HEK293 (cell line): Measurements from ENCODE around the gene RYR2.
A peak's percentile ranks its signal among the peaks of the same experiment; 100 is the strongest.

Experiments
- GLIS1 ChIP-seq: fragments of 450-650 bp; formaldehyde crosslinking; IDR thresholded peaks from 2 replicates; pipeline ENCODE4 v1.5.1; 2016; ENCODE audit warnings: missing biosample characterization, missing genetic modification characterization
- INSM2 ChIP-seq: fragments of 450-650 bp; formaldehyde crosslinking; IDR thresholded peaks from 2 replicates; pipeline ENCODE4 v1.5.1; 2016; ENCODE audit warnings: missing biosample characterization, missing genetic modification characterization
- MZF1 ChIP-seq: fragments of 450-650 bp; formaldehyde crosslinking; IDR thresholded peaks from 2 replicates; pipeline ENCODE4 v1.5.1; 2017; ENCODE audit warnings: missing biosample characterization, missing genetic modification characterization, borderline replicate concordance
- OSR2 ChIP-seq: fragments of 450-650 bp; formaldehyde crosslinking; IDR thresholded peaks from 2 replicates; pipeline ENCODE4 v1.5.1; 2016; ENCODE audit warnings: missing biosample characterization, missing genetic modification characterization
- REPIN1 ChIP-seq: fragments of 450-650 bp; formaldehyde crosslinking; IDR thresholded peaks from 2 replicates; pipeline ENCODE4 v1.5.1; 2017; ENCODE audit warnings: missing biosample characterization, missing genetic modification characterization, low read depth
- SP7 ChIP-seq: fragments of 450-650 bp; formaldehyde crosslinking; IDR thresholded peaks from 2 replicates; pipeline ENCODE4 v1.5.1; 2016; ENCODE audit warnings: missing biosample characterization, missing genetic modification characterization
- WT1 ChIP-seq: fragments of 450-650 bp; formaldehyde crosslinking; IDR thresholded peaks from 2 replicates; pipeline ENCODE4 v1.5.1; 2016; ENCODE audit warnings: missing biosample characterization, missing genetic modification characterization
- ZBTB48 ChIP-seq: fragments of 450-650 bp; formaldehyde crosslinking; IDR thresholded peaks from 2 replicates; pipeline ENCODE4 v1.5.1; 2016; ENCODE audit warnings: missing biosample characterization, missing genetic modification characterization
- ZNF138 ChIP-seq: fragments of 450-650 bp; formaldehyde crosslinking; IDR thresholded peaks from 2 replicates; pipeline ENCODE4 v1.5.1; 2016; ENCODE audit warnings: missing biosample characterization, missing genetic modification characterization, borderline replicate concordance
- ZNF140 ChIP-seq: fragments of 450-650 bp; formaldehyde crosslinking; IDR thresholded peaks from 2 replicates; pipeline ENCODE4 v1.5.1; 2016; ENCODE audit warnings: missing biosample characterization, missing genetic modification characterization
- ZNF202 ChIP-seq: fragments of 450-650 bp; formaldehyde crosslinking; IDR thresholded peaks from 2 replicates; pipeline ENCODE4 v1.5.1; 2016; ENCODE audit warnings: missing biosample characterization, missing genetic modification characterization, borderline replicate concordance
- ZNF223 ChIP-seq: fragments of 450-650 bp; formaldehyde crosslinking; IDR thresholded peaks from 2 replicates; pipeline ENCODE4 v1.5.1; 2016; ENCODE audit warnings: missing biosample characterization, missing genetic modification characterization
- ZNF354C ChIP-seq: fragments of 450-650 bp; formaldehyde crosslinking; IDR thresholded peaks from 2 replicates; pipeline ENCODE4 v1.5.1; 2016; ENCODE audit warnings: missing biosample characterization, missing genetic modification characterization, low read depth, borderline replicate concordance
- ZNF394 ChIP-seq: fragments of 450-650 bp; formaldehyde crosslinking; IDR thresholded peaks from 2 replicates; pipeline ENCODE4 v1.5.1; 2016; ENCODE audit warnings: missing biosample characterization, missing genetic modification characterization, mild to moderate bottlenecking, moderate library complexity, borderline replicate concordance
- ZNF404 ChIP-seq: fragments of 450-650 bp; formaldehyde crosslinking; IDR thresholded peaks from 2 replicates; pipeline ENCODE4 v1.5.1; 2017; ENCODE audit warnings: missing biosample characterization, missing genetic modification characterization
- ZNF423 ChIP-seq: fragments of 450-650 bp; formaldehyde crosslinking; IDR thresholded peaks from 2 replicates; pipeline ENCODE4 v1.5.1; 2016; ENCODE audit warnings: missing biosample characterization, missing genetic modification characterization
- ZNF433 ChIP-seq: fragments of 450-650 bp; formaldehyde crosslinking; IDR thresholded peaks from 2 replicates; pipeline ENCODE4 v1.5.1; 2016; ENCODE audit warnings: missing biosample characterization, missing genetic modification characterization, low read depth
- ZNF529 ChIP-seq: fragments of 450-650 bp; formaldehyde crosslinking; IDR thresholded peaks from 2 replicates; pipeline ENCODE4 v1.5.1; 2017; ENCODE audit warnings: missing genetic modification characterization, missing biosample characterization; ENCODE audit not compliant: insufficient replicate concordance
- ZNF530 ChIP-seq: fragments of 450-650 bp; formaldehyde crosslinking; IDR thresholded peaks from 2 replicates; pipeline ENCODE4 v1.5.1; 2016; ENCODE audit warnings: low read depth, missing biosample characterization, missing genetic modification characterization
- ZNF549 ChIP-seq: fragments of 450-650 bp; IDR thresholded peaks from 2 replicates; pipeline ENCODE4 v1.5.1; 2018; ENCODE audit warnings: missing biosample characterization, missing genetic modification characterization, mild to moderate bottlenecking, inconsistent platforms, moderate library complexity
- ZNF610 ChIP-seq: fragments of 450-650 bp; formaldehyde crosslinking; IDR thresholded peaks from 2 replicates; pipeline ENCODE4 v1.5.1; 2016; ENCODE audit warnings: missing biosample characterization, missing genetic modification characterization, borderline replicate concordance
- ZNF639 ChIP-seq: fragments of 450-650 bp; formaldehyde crosslinking; IDR thresholded peaks from 2 replicates; pipeline ENCODE4 v1.5.1; 2016; ENCODE audit warnings: missing biosample characterization, missing genetic modification characterization
- ZNF701 ChIP-seq: fragments of 450-650 bp; formaldehyde crosslinking; IDR thresholded peaks from 2 replicates; pipeline ENCODE4 v1.5.1; 2016; ENCODE audit warnings: missing biosample characterization, missing genetic modification characterization
- ZNF707 ChIP-seq: fragments of 450-650 bp; formaldehyde crosslinking; IDR thresholded peaks from 2 replicates; pipeline ENCODE4 v1.5.1; 2016; ENCODE audit warnings: missing biosample characterization, missing genetic modification characterization
- ZNF843 ChIP-seq: fragments of 450-650 bp; formaldehyde crosslinking; IDR thresholded peaks from 2 replicates; pipeline ENCODE4 v1.5.1; 2016; ENCODE audit warnings: missing biosample characterization, missing genetic modification characterization
- ZSCAN18 ChIP-seq: fragments of 450-650 bp; formaldehyde crosslinking; IDR thresholded peaks from 2 replicates; pipeline ENCODE4 v1.5.1; 2016; ENCODE audit warnings: missing biosample characterization, missing genetic modification characterization
- ZSCAN30 ChIP-seq: fragments of 450-650 bp; IDR thresholded peaks from 2 replicates; pipeline ENCODE4 v1.5.1; 2018; ENCODE audit warnings: missing biosample characterization, mild to moderate bottlenecking, missing genetic modification characterization, moderate library complexity
- ZSCAN4 ChIP-seq: fragments of 450-650 bp; formaldehyde crosslinking; IDR thresholded peaks from 2 replicates; pipeline ENCODE4 v1.5.1; 2017; ENCODE audit warnings: missing biosample characterization, missing genetic modification characterization
- TF ChIP-seq, protein P1 (sequence below): fragments of 450-650 bp; formaldehyde crosslinking; IDR thresholded peaks from 2 replicates; pipeline ENCODE4 v1.5.1; 2016; ENCODE audit warnings: missing biosample characterization, missing genetic modification characterization
- TF ChIP-seq, protein P2 (sequence below): fragments of 450-650 bp; formaldehyde crosslinking; IDR thresholded peaks from 2 replicates; pipeline ENCODE4 v1.5.1; 2016; ENCODE audit warnings: missing biosample characterization, missing genetic modification characterization

Gene RYR2

DNA sequence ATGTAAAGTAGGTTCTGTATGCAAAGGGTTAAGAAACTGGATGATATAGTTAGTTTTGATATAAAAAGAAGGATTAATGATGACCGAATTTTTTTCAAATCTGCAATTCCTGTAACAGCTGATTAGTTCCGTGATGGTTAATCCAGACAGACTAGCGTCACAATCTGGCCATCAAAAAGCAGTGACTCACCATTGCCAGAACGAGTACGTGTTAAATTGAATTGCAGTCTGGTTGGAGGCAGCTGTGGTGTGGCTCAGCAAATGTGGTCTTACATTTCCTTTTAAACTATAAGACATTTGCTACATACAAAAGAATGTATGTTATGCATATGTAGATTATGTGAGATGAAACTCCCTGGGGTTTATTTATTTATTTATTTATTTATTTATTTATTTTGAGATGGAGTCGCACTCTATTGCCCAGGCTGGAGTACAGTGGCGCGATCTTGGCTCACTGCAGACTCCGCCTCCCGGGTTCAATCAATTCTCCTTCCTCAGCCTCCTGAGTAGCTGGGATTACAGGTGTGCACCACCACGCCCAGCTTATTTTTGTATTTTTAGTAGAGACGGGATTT is 139.8 kb downstream of the RYR2 start (continued):
- TF ChIP-seq INSM2 (tag by site-specific recombination): no peak
- TF ChIP-seq ZNF610 (tag by site-specific recombination): 0 out of 2 replicates have a peak, but pooled peaks have one; percentile 42
- no peak for TF ChIP-seq WT1
- TF ChIP-seq, protein P1, sequence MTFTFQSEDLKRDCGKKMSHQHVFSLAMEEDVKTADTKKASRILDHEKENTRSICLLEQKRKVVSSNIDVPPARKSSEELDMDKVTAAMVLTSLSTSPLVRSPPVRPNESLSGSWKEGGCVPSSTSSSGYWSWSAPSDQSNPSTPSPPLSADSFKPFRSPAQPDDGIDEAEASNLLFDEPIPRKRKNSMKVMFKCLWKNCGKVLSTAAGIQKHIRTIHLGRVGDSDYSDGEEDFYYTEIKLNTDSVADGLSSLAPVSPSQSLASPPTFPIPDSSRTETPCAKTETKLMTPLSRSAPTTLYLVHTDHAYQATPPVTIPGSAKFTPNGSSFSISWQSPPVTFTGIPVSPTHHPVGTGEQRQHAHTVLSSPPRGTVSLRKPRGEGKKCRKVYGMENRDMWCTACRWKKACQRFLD (tag by site-specific recombination): 0 out of 2 replicates have a peak, but pooled peaks have one; percentile 10
- no peak for TF ChIP-seq SP7 (tag by site-specific recombination)
- no peak for TF ChIP-seq ZSCAN18 (tag by site-specific recombination)
- no peak for TF ChIP-seq ZNF530
- no peak for TF ChIP-seq ZSCAN4 (tag by site-specific recombination)
- no peak for TF ChIP-seq ZBTB48 (tag by site-specific recombination)
- no peak for TF ChIP-seq REPIN1 (tag by site-specific recombination)
- no peak for TF ChIP-seq ZNF639
- no peak for TF ChIP-seq ZNF701
- no peak for TF ChIP-seq ZNF707 (tag by site-specific recombination)
- TF ChIP-seq ZSCAN30 (tag by site-specific recombination): no peak
- TF ChIP-seq GLIS1: no peak
- TF ChIP-seq, protein P2, sequence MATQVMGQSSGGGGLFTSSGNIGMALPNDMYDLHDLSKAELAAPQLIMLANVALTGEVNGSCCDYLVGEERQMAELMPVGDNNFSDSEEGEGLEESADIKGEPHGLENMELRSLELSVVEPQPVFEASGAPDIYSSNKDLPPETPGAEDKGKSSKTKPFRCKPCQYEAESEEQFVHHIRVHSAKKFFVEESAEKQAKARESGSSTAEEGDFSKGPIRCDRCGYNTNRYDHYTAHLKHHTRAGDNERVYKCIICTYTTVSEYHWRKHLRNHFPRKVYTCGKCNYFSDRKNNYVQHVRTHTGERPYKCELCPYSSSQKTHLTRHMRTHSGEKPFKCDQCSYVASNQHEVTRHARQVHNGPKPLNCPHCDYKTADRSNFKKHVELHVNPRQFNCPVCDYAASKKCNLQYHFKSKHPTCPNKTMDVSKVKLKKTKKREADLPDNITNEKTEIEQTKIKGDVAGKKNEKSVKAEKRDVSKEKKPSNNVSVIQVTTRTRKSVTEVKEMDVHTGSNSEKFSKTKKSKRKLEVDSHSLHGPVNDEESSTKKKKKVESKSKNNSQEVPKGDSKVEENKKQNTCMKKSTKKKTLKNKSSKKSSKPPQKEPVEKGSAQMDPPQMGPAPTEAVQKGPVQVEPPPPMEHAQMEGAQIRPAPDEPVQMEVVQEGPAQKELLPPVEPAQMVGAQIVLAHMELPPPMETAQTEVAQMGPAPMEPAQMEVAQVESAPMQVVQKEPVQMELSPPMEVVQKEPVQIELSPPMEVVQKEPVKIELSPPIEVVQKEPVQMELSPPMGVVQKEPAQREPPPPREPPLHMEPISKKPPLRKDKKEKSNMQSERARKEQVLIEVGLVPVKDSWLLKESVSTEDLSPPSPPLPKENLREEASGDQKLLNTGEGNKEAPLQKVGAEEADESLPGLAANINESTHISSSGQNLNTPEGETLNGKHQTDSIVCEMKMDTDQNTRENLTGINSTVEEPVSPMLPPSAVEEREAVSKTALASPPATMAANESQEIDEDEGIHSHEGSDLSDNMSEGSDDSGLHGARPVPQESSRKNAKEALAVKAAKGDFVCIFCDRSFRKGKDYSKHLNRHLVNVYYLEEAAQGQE (tag by site-specific recombination): peak; percentile 63
- TF ChIP-seq ZNF202 (tag by site-specific recombination): peak; percentile 83; the same call in 1 of the 2 replicates
- TF ChIP-seq ZNF223 (tag by site-specific recombination): 0 out of 2 replicates have a peak, but pooled peaks have one; percentile 55
- TF ChIP-seq ZNF354C (tag by site-specific recombination): peak; percentile 80; the same call in 1 of the 2 replicates
- TF ChIP-seq OSR2: no peak
- TF ChIP-seq ZNF433 (tag by site-specific recombination): peak; percentile 70; the same call in 1 of the 2 replicates
- TF ChIP-seq ZNF423: no peak
- TF ChIP-seq ZNF529 (tag by site-specific recombination): peak; percentile 45
- peak; percentile 87; the same call in 1 of the 2 replicates for TF ChIP-seq ZNF138 (tag by site-specific recombination)
- peak; percentile 93 for TF ChIP-seq ZNF394 (tag by site-specific recombination)
- TF ChIP-seq ZNF549 (tag by site-specific recombination): no peak
- TF ChIP-seq ZNF140 (tag by site-specific recombination): peak; percentile 94
- no peak; the same call in 1 of the 2 replicates for TF ChIP-seq MZF1 (tag by site-specific recombination)
- TF ChIP-seq ZNF404 (tag by site-specific recombination): 0 out of 2 replicates have a peak, but pooled peaks have one; percentile 17
- no peak for TF ChIP-seq ZNF843 (tag by site-specific recombination)
